Endothelial cell of umbilical vein (primary cell): ENCODE results near the gene ADAM33.

Experiments
- CTCF ChIP-seq, 2 donors: IDR thresholded peaks; 1 replicate in 1 of 2; 2 replicates in 1 of 2; pipeline ENCODE4 v1.5.1; 2011; ENCODE audit warnings: low read length in 2 of 2, mild to moderate bottlenecking in 2 of 2, moderate library complexity in 2 of 2, control low read depth in 1 of 2, inconsistent platforms in 1 of 2, low read depth in 1 of 2; ENCODE audit not compliant: insufficient read depth in 1 of 2; ENCODE audit errors: extremely low read depth in 1 of 2
- EZH2 ChIP-seq: IDR thresholded peaks from 2 replicates; pipeline ENCODE4 v1.6.1; 2012; ENCODE audit warnings: borderline replicate concordance, low read depth, mild to moderate bottlenecking, moderate library complexity, low read length, inconsistent platforms; ENCODE audit not compliant: severe bottlenecking
- FOS ChIP-seq: IDR thresholded peaks from 2 replicates; pipeline ENCODE4 v1.6.1; 2011; ENCODE audit warnings: mild to moderate bottlenecking, low read length, moderate library complexity, borderline replicate concordance; ENCODE audit not compliant: insufficient read depth
- MAX ChIP-seq: IDR thresholded peaks from 2 replicates; pipeline ENCODE4 v1.6.1; 2011; ENCODE audit not compliant: insufficient read depth, insufficient read length
- MYC ChIP-seq: IDR thresholded peaks from one replicate; pipeline ENCODE4 v1.6.1; 2011; ENCODE audit warnings: mild to moderate bottlenecking, low read depth, low read length
- POLR2A ChIP-seq: IDR thresholded peaks from 2 replicates; pipeline ENCODE4 v1.6.1; 2012; ENCODE audit warnings: low read depth, mild to moderate bottlenecking, control low read depth, low read length
- POLR2AphosphoS5 ChIP-seq: IDR thresholded peaks from 2 replicates; pipeline ENCODE4 v1.6.1; 2012; ENCODE audit warnings: low read depth, mild to moderate bottlenecking, control low read depth, low read length, moderate library complexity; ENCODE audit not compliant: insufficient read depth

GRCh38 chr20:3670511-3670910, 11.3 kb downstream of the ADAM33 start:
- TF ChIP-seq CTCF (IDR thresholded peaks at IDR 0.05; ENCODE audit: extremely low read depth in 1 of 2, insufficient read depth in 1 of 2, low read depth in 1 of 2, low read length in 2 of 2) = no peak
- no peak for TF ChIP-seq MAX
- TF ChIP-seq FOS = no peak
- no peak for TF ChIP-seq EZH2
- no peak for TF ChIP-seq POLR2A
- TF ChIP-seq POLR2AphosphoS5 = no peak
- TF ChIP-seq MYC = no peak
